ENCODE results near the gene SIGLEC7. TPM values are rescaled to one million over a fixed set of nuclear protein-coding genes. Genes with fewer than 3 reads are reported as not detected.

Gene SIGLEC7
- total RNA-seq, 1 donor from 2014 or later = not detected

GRCh38 chr19:51150627-51151026 lies 8.5 kb downstream of the SIGLEC7 start:
- no peak for TF ChIP-seq CTCF (IDR thresholded peaks at IDR 0.05; ENCODE audit: insufficient read depth, low read length, poor library complexity, severe bottlenecking)
- H3K27me3 ChIP-seq (ENCODE audit: control insufficient read depth, insufficient read depth, low read length) = no peaks in the 10 kb centered on the region
- no peak overlapping the region for H3K4me3 ChIP-seq (ENCODE audit: low read depth, low read length)
- H3K36me3 ChIP-seq (ENCODE audit: control insufficient read depth, insufficient read depth, low read length) = no peaks in the 10 kb centered on the region
- no peak for DNase-seq (ENCODE audit: low read depth)

- no peak for TF ChIP-seq CTCF (IDR thresholded peaks at IDR 0.05; ENCODE audit: insufficient read depth, low read length, poor library complexity, severe bottlenecking)
- Histone ChIP-seq H3K36me3 (ENCODE audit: control insufficient read depth, insufficient read depth, low read length) (no peaks in the 10 kb centered on the region), H3K27me3 (ENCODE audit: control insufficient read depth, insufficient read depth, low read length) (no peaks in the 10 kb centered on the region), H3K4me3 (ENCODE audit: low read depth, low read length) (no peak overlapping the region)
- no peak for DNase-seq (ENCODE audit: low read depth)
These were observed 14.6 kb downstream of the SIGLEC7 start for GRCh38 chr19:51156710-51157109.

- no peaks in the 10 kb centered on the region for H3K27me3 ChIP-seq (ENCODE audit: control insufficient read depth, insufficient read depth, low read length)
- TF ChIP-seq CTCF (IDR thresholded peaks at IDR 0.05; ENCODE audit: insufficient read depth, low read length, poor library complexity, severe bottlenecking) = no peak
- no peak for DNase-seq (ENCODE audit: low read depth)
- H3K4me3 ChIP-seq (ENCODE audit: low read depth, low read length) = no peak overlapping the region
- no peaks in the 10 kb centered on the region for H3K36me3 ChIP-seq (ENCODE audit: control insufficient read depth, insufficient read depth, low read length)
These were observed 15.2 kb downstream of the SIGLEC7 start for GRCh38 chr19:51157265-51157664.

- no peaks in the 10 kb centered on the region for H3K27me3 ChIP-seq (ENCODE audit: control insufficient read depth, insufficient read depth, low read length)
- H3K4me3 ChIP-seq (ENCODE audit: low read depth, low read length) = no peak overlapping the region
- peak; percentile 67 for TF ChIP-seq CTCF (IDR thresholded peaks at IDR 0.05; ENCODE audit: insufficient read depth, low read length, poor library complexity, severe bottlenecking)
- DNase-seq (ENCODE audit: low read depth) = no peak
- H3K36me3 ChIP-seq (ENCODE audit: control insufficient read depth, insufficient read depth, low read length) = no peaks in the 10 kb centered on the region
These were observed 16.5 kb downstream of the SIGLEC7 start for GRCh38 chr19:51158474-51159129.

- no peak for DNase-seq (ENCODE audit: low read depth)
- Histone ChIP-seq H3K27me3 (ENCODE audit: control insufficient read depth, insufficient read depth, low read length) (no peaks in the 10 kb centered on the region), H3K4me3 (ENCODE audit: low read depth, low read length) (no peak overlapping the region), H3K36me3 (ENCODE audit: control insufficient read depth, insufficient read depth, low read length) (no peaks in the 10 kb centered on the region)
- no peak for TF ChIP-seq CTCF (IDR thresholded peaks at IDR 0.05; ENCODE audit: insufficient read depth, low read length, poor library complexity, severe bottlenecking)
These were observed 17.6 kb downstream of the SIGLEC7 start for GRCh38 chr19:51159656-51160055.

- DNase-seq (ENCODE audit: low read depth) = no peak
- Histone ChIP-seq H3K27me3 (ENCODE audit: control insufficient read depth, insufficient read depth, low read length) (no peaks in the 10 kb centered on the region), H3K36me3 (ENCODE audit: control insufficient read depth, insufficient read depth, low read length) (no peaks in the 10 kb centered on the region), H3K4me3 (ENCODE audit: low read depth, low read length) (no peak overlapping the region)
- TF ChIP-seq CTCF (IDR thresholded peaks at IDR 0.05; ENCODE audit: insufficient read depth, low read length, poor library complexity, severe bottlenecking) = no peak
These were observed 19.2 kb downstream of the SIGLEC7 start for GRCh38 chr19:51161266-51161665.
